ENCODE data around the gene DQX1.
A peak's percentile ranks its signal among the peaks of the same experiment; 100 is the strongest.

DQX1 gene

GRCh38 chr2:74531666-74532065 lies 5.6 kb upstream of the DQX1 start:
- no peak for DNase-seq

DNA sequence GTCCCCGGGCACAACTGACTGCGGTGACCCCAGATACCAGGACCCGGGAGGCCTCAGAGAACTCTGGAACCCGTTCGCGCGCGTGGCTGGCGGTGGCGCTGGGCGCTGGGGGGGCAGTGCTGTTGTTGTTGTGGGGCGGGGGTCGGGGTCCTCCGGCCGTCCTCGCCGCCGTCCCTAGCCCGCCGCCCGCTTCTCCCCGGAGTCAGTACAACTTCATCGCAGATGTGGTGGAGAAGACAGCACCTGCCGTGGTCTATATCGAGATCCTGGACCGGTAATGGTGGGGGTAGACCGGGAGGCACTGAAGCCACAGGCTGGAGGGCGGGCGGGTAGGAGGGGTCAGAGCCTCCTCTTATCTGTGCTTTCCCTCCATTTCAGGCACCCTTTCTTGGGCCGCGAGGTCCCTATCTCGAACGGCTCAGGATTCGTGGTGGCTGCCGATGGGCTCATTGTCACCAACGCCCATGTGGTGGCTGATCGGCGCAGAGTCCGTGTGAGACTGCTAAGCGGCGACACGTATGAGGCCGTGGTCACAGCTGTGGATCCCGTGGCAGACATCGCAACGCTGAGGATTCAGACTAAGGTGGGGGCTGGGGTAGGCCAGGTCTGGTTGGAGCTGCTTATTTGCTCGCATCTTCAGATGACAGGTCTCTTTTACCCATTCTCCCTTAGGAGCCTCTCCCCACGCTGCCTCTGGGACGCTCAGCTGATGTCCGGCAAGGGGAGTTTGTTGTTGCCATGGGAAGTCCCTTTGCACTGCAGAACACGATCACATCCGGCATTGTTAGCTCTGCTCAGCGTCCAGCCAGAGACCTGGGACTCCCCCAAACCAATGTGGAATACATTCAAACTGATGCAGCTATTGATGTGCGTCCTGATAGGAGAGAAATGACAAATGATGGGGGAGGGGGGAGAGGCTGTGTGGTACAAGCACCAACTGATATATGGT lies 4.5 kb upstream of the DQX1 start:
- DNase-seq: peak; percentile 78 to 83 (median 82)

DNA sequence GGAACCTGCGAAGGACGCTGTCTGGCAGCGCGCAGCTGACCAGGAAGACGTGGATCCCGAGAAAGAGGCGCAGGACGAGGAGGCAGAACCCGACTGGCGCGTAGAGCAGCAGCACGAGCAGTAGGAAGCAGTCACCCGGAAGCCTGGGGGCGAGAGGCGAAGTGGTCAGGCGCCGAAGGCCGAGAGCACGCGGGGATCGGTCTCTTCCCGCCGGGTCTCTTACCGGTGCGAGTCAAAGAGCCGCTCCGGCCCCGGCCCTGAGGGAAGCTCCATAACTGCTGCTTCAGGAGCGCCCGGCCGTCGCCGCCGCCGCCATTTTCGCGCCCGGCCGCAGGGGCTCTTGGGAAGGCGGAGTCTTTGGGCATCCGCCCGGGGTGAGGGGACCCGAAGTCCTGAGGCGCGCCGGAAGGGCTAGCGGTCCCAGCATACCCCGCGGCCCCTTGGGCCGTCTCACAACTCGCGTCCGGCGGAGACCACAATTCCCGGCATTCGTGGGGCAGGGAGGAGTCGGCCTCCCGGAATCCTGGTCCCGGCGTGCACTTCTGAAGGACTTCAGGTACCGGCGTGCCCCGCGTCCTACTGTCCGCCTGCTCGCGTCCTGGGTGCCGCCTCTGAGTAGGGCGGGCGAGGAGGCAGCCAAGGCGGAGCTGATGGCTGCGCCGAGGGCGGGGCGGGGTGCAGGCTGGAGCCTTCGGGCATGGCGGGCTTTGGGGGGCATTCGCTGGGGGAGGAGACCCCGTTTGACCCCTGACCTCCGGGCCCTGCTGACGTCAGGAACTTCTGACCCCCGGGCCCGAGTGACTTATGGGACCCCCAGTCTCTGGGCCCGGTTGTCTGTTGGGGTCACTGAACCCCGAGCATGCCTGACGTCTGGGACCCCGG lies 3.6 kb upstream of the DQX1 start, which contains the start of the genes AUP1 and HTRA2:
Gene AUP1, minus strand, starts transcription at position 350 of the 882 bp plus-strand sequence. Its CDS starts 77 bp downstream, at position 273.
Gene HTRA2, plus strand, starts transcription at position 577 of the 882 bp plus-strand sequence. Its CDS starts 74 bp downstream, at position 651.
- DNase-seq: peak; percentile 99 to 100 (median 99)

GRCh38 chr2:74528600-74529356 lies 2.7 kb upstream of the DQX1 start:
- no peak for DNase-seq

DNA sequence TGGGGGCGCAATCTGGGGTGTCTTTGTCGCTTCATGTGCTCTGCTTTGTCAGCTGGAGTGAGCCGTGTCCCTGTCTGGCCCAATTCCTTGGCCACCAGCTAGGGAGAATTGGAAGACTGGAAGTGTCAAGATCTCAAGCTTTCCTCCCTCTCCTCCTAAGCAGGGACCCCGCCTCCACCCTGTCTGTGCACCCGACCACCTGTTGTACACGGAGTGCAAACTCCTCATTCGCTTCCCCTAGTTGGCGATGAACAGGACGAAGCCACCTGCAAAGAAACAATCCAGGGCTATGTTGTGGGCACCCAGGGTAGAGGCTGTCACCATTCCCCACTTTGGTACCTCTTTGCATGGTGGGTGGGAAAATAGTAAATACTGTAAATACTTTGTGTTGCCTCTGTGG lies 1.7 kb upstream of the DQX1 start:
- no peak for DNase-seq

- DNase-seq: no peak
These were observed 709 bp upstream of the DQX1 start for GRCh38 chr2:74526649-74527230.

- DNase-seq: no peak
These were observed 895 bp downstream of the DQX1 start for GRCh38 chr2:74524955-74525716.

DNA sequence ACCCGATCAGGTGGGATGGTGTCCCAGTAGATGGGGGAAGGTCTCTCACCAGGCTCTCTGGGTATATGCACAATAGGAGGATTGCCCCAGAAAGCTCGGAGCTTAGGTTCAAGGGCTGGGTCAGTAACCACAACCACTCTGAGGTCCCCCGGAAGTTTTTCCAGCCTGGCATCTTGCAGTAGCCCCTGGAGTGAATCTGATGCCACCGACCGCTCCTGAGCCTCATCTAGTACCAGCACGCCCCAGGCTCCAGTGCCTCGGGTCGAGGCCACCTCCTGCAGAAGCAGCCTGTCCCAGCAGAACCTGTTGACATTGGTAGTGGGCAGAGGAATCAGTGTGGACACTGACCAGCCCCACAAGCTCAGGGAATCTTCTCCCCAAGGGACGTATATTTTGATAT lies 2.0 kb downstream of the DQX1 start:
- no peak for DNase-seq

DNA sequence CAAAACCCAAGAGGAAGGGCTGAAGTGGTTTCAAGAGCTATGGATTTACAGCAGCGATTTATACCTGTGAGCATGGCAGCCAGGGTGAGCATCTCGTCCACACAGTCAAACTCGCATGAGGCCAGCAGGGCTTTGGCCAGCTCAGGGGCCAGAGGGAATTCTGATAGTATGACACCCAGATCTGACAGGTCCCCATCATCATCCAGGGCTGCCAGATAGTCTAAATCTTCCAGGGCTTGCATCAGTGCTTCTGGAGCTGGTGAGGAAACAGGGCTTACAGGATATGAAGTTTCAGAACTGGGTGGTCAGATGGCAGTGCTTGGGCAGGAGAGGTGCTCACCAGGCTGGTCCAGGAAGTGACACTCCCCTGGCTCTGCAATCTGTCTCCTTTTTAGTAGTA lies 3.5 kb downstream of the DQX1 start:
- DNase-seq: no peak

GRCh38 chr2:74516650-74517049 lies 9.4 kb downstream of the DQX1 start:
- no peak for DNase-seq

- DNase-seq: peak; percentile 66 to 83 (median 71)
These were observed 9.9 kb downstream of the DQX1 start for GRCh38 chr2:74515981-74516633.

DNA sequence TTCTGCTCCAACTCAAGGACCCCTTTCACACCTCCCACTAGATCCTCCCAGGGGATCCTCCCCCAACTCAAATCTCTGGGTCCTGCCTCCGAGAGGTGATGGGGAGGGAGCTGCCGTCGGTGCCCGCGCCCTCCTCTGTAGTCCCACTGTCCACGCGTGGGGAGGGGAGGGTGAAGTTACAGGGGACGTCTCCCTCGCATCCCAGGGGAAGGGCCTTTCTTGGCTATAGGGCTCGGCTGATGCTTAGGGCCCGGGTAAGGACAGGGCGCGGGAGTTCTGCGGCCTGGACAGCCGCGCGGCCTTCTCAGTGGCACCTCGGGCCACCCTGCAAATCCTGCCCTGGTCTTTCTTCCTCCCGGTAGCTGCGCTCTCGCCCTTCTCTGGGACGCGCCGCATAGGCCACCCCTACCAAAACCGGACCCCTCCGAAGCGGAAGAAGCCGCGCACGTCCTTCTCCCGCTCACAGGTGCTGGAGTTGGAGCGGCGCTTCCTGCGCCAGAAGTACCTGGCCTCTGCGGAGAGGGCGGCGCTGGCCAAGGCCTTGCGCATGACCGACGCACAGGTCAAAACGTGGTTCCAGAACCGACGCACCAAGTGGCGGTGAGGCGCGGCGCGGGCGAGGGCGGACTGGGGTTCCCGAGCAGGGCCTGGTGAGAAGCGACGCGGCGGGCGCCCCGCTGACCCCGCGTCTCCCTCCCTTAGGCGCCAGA lies 10.6 kb downstream of the DQX1 start:
- peak in 2 of 3 donors; percentile 10 to 21 for DNase-seq

- peak in 2 of 3 donors; percentile 20 to 50 for DNase-seq
These were observed 11.4 kb downstream of the DQX1 start, which contains the start of gene TLX2 for GRCh38 chr2:74514368-74515270. Gene TLX2, plus strand, starts transcription at chr2:74514450. Its CDS starts 357 bp downstream, at chr2:74514807.

DNA sequence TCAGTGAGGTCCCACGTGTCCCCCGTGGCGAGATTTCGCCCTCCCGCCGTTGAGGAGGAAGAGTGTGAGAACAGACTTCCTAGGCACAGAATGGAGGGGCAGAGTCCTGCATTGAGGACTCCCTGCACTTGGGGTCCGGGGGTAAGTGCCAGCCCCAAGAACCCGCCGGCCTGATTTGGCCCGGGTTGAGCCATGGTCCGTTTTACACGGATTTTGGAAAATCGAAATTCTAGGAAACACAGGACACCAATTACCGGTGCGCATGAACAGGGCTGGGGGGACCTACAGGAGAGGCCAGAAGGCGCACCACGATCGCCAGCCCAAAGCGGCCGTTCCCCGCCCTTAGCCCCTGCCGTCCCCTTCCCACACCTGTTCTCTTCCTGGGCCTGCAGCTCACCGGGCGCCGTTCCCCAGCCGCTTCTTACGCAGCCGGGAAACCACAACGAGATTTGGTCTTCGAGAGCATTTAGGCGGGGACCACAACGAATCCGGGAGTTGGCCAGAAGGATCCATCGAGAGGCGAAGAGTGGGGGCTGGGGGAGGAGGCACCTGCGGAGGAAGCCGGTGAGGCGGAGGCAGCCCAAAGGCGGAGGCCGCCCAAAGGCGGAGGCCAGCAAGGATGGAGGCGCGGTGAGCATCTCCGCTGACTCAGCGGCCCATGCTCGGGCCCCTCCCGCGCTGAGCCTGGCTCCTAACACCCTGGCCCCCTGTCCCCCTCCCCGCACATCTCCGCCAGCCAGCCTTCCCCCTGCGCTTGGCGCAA lies 12.2 kb downstream of the DQX1 start:
- DNase-seq: peak in 1 of 3 donors; percentile 24

- no peak for DNase-seq
These were observed 13.1 kb downstream of the DQX1 start for GRCh38 chr2:74512744-74513604.

DNA sequence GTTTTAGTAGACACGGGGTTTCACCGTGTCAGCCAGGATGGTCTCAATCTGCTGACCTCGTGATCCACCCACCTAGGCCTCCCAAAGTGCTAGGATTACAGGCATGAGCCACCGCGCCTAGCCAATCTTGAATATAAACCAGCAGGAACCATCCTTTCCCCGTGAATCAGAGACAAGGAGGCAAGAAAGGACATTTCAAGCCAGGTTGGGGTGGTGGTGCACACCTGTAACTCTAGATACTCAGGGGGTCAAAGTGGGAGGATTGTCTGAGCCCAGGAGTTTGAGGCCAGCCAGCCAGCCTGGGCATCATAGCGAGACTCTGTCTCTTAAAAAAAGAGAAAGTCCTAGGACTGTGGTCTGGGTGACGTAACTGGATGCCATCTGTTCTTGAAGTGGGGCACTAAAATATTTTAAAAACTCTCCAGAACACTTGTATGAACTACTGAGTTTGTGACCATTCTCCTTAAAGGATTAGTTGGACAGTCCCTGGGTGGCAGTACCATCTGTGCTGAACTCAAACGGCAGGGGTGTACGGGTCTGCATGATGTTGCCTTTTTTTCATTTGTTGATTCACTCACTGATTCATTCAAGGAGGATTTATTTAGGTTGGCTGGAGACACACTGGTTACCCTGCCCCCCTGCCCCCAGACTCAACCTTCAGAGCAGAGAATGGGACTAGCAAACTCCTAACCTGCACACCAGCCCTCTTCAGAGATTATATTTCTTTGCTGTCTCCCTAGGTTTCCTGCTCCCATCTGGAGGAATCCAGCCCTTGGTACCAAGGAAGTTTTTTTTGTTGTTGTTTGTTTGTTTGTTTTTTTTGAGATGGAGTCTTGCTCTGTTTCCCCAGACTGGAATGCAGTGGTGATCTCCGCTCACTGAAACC lies 14.7 kb downstream of the DQX1 start:
- DNase-seq: peak in 1 of 3 donors; percentile 11

All from suppressor macrophage treated with lipopolysaccharide for 1 hour (primary cell).